Measurements from ENCODE around the gene B9D2.

DNA sequence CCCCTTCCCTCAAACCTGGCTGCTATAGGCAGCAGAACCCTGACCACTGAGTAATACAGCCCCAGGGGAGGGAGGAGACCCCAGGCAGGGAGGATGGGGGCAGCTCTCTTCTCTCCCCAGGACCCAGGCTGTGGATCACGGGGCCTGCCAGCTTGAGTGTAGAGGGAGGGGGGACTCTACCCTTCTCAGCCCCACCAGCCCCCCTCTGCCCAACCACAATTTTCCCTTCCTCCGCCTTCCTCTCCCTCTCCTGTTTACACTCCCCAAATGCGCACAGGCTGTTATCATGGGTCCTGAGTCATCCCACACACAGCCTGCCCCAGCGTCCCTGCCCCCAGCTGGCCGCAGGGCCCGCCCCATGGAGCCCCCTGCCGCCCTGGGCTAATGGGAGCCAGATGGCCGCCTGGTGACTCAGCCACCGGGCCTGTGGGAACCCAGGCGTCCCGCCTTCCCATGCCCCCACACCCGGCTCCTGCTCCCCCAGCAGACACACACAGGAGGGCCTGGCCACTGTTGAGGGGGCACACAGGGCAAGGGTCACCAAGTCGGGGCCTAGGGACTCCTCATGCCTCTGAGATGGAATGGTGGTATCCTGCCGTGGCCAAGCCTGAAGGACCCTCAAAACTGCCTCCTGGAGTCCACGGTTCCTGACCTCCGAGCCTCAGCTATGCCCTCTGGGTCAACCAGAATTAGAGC is 40.4 kb downstream of the B9D2 start:
- TF ChIP-seq, protein P1, sequence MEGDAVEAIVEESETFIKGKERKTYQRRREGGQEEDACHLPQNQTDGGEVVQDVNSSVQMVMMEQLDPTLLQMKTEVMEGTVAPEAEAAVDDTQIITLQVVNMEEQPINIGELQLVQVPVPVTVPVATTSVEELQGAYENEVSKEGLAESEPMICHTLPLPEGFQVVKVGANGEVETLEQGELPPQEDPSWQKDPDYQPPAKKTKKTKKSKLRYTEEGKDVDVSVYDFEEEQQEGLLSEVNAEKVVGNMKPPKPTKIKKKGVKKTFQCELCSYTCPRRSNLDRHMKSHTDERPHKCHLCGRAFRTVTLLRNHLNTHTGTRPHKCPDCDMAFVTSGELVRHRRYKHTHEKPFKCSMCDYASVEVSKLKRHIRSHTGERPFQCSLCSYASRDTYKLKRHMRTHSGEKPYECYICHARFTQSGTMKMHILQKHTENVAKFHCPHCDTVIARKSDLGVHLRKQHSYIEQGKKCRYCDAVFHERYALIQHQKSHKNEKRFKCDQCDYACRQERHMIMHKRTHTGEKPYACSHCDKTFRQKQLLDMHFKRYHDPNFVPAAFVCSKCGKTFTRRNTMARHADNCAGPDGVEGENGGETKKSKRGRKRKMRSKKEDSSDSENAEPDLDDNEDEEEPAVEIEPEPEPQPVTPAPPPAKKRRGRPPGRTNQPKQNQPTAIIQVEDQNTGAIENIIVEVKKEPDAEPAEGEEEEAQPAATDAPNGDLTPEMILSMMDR (IDR thresholded peaks at IDR 0.05) = no peak
- no peak for TF ChIP-seq POLR2A (IDR thresholded peaks at IDR 0.05)
